GM19240 (cell line): ENCODE results near the gene SLC9A9.

Experiments used
- DNase-seq: peaks from one replicate; pipeline ENCODE4 v3.0.0; 2011; ENCODE audit warnings: low spot score; ENCODE audit not compliant: insufficient read length

The SLC9A9 gene

DNA sequence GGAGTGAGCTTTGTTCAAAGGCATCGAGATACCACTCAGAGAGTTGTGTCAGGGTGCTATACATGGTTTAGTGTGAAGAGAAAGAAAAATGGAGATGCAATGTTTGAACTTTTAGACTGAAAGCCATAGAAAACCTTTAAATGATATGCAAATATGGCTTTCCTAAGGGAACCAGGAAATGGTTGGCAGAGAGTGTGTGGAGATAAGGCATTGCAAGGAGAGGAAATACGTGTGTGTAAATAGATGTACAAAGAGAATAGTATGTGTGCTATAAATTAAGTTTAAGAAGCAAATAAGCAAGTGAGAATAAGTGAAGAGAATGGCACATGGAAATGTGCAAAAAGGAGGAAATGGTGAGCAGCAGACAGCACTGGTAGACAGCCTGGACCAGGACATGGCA lies 198.1 kb downstream of the SLC9A9 start:
- DNase-seq: no peak

DNA sequence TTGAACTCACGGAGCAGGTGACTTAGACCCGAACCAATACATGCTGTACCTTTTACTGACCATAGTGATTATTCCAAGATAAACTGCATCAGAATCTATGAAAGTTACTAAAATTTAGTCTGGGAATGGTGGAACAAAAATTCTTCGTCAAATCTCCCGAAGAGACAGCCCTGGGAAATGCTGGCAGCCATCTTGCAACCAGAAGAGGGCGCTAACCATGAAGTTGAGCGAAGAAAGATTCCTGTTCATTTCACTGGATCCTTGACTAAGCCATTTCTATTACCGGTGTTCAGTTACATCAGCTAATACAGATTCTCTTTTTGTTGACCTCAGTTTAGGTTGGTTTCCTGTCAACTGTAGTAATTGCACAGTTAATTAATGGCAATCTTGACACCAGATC lies 199.6 kb downstream of the SLC9A9 start:
- no peak for DNase-seq

DNA sequence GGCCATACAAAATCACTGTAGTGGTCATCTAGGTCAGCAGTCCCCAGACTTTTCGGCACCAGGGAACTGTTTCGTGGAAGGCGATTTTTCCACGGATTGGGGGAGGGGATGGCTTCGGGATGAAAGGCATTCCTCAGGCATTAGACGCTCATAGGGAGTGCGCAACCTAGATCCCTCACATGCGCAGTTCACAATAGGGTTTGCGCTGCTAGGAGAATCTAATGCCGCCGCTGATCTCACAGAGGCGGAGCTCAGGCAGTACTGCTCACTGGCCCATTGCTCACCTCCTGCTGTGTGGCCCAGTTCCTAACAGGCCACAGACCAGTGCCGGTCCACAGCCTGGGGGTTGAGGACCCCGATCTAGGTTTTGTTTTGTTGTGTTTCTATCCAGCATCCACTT lies 200.1 kb downstream of the SLC9A9 start:
- DNase-seq: no peak

DNA sequence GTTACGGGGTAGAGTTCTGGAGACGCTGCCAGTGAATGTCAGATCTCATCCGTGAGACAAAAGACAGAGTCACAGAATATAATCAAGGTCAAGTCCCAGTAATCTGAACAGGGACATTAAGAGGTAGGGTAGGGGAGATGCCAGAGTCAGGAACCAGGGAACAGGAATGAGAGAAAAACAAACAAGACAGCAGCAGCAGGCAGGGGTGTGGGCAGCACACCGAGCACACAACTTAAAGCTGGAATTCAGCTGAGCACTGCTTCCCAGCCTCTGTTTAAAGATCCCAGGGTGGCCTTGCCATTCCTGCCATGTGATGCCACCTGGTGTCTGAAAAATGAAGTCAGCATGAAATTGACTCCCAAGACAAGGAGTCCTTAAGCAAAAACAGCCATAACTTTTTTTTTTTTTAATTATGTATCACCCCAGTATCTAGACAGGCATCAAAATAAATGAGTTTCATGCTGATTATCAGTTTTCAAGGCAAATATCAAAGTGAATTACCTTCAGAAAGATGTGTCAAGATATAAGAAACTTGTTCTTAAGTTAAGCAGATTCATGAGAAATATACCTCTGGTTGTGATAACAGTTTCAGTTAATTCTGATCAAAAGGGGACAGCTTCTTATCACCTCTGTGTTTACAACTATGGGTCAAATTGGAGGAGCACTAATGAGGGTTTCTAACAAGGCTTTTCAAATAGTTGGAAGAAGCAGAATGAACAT lies 203.7 kb downstream of the SLC9A9 start:
- peak; percentile 21 for DNase-seq

DNA sequence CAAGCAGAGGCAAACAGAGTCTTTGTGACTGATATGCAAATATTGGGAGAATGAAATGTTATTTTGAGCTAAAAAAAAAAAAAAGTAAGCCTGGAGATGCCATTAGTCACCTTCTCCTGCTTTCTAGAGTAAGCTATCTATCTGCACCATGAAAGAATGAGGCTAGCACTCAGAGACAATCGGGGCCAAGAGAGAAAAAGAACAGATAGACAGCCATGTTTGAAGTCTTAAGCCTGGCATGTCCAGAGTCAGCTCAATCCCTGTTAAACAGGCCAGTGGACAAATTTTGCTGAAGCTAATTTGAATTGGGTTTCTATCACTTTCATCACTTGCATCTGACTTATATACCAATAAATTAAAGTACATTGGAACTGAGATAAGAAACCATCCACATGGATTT lies 204.4 kb downstream of the SLC9A9 start:
- no peak for DNase-seq

DNA sequence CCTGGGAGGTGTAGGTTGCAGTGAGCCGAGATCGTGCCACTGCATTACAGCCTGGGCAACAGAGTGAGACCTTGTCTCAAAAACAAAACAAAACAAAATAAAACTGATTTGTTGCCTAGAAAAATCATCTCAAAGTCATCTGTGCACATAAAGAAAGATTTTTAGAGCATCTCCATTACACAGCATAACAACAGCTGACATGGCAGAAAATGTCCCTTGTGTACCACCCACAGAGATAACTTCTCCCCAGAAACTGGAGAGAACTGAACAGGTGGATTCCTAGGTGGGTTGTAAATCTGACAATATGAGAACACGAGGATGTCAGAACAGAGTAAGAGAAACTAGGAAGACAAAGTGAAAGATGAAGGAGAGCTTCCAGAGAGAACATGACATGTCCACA lies 207.5 kb downstream of the SLC9A9 start:
- DNase-seq: no peak

DNA sequence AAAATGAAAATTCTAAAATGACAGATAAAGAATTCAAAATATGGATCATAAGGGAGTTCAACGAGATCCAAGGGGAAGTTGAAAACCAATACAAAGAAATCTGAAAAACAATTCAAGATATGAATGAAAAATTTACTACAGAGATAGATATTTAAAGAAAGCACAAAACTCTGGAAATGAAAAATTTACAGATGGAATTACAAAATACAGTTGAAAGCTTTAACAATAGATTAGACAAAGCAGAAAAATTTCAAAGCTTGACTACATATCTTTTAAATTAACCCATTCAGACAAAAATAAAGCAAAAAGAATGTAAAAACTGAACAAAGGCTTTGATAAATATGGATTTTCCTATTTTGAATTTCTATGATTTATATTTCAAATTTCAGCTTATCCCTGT lies 211.1 kb downstream of the SLC9A9 start:
- DNase-seq: no peak

DNA sequence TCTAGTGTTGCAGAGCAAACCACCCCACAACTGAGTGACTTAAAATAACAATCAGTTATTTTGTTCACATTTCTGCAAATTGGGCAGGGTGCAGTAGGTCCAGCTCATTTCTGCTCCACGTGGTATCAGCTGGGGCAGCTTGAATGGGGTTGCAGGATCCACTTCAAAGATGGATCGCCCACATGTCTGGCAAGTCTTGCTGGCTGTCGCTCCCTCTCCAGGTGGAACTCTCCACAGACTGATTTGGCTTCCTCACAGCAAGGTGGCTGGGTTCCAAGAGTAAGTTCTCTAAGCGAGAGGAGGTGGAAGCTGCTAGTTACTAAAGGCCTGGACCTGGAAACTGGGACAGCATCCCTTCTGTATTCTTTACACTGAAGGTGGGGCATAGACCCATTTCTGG lies 213.3 kb downstream of the SLC9A9 start:
- DNase-seq: no peak

DNA sequence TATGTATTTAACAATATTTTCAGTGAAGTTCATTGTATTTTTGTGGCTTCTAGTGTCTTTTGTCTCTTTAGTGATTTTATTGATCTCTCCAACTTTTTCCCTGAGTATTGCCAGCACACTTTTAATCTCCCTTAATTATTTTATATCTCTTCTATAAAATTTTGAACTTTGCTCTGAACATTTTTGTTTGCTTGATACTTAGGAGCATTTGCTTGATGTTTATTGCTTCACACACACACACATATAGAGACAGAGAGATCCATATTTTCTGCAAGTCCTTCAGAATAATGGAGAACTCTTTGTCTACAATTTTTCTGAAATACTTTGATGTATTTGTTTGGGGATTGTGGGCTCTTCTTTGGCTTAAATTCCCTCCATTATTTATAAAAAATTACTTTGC lies 213.8 kb downstream of the SLC9A9 start:
- no peak for DNase-seq

DNA sequence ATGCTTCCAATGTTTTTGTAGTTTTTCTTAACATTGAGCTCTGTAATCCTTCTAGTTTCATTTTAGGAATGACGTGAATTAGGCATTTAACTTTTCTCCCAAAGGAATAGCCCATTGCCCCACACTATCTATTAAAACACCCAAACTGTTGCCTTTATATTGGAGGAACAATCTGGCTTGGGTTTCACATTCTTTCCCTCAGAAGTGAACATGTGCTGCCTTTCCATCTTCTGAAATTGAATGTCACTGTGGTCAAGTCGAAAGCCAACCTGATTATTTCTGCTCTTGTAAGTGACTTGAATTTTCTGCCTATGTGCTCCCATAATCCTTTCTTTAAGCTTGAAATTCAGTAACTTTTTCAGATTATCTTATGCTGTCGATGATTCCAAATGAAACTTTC lies 214.5 kb downstream of the SLC9A9 start:
- no peak for DNase-seq

DNA sequence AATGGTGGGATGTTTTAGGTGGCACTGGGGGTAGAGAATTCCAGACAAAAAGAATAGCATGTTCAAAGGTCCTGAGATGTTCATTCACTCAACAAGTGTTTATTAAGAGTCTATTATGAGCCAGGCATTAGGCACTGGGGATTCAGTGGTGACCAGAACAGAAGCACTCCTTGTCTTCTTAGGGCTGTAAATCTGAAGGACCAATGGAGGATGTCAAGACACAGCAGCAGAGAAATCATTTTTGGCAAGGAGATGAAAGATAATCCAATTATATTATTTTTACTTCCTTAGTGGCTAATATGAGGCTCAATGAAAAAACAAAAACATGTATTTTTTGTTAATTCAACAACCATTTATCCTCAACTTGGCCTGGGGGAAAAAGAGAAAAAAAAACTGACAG lies 218.5 kb downstream of the SLC9A9 start:
- DNase-seq: no peak

DNA sequence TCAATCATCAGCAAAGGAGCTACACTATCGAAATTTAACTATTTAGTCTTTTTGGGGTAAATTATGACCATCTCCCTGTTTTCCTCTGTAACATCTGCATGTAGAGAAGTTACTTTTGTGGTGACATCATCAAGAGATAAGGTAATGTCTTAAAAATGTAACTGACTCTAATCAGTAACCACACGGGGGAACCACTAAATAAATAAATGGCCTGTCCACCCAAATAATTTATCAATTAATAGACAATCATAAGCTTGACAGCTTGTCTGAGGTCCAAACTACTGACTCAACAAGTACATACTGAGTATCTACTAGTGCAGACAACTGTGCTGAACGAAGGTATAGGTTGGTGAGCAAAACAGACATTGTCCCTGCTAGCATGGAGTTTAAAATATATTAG lies 219.3 kb downstream of the SLC9A9 start:
- DNase-seq: no peak

DNA sequence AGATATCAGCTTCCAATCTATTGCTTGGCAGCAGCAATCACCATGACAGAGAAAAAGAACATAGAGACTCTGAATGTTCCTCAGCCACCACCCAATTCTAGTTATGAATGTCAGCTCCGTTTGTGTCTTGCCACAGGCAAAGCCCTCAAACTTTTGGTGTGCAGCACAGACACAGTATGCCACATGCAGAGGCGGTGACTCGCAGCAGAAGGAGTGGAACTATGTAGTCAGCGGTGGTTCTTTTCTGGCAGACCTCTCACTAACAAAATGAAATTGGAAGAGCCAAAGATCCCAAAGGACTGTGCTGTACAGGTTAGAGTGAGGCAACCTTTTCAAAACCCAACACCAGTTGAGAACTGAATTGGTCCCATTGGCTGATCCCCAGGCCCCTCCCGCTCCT lies 220.9 kb downstream of the SLC9A9 start:
- DNase-seq: no peak

DNA sequence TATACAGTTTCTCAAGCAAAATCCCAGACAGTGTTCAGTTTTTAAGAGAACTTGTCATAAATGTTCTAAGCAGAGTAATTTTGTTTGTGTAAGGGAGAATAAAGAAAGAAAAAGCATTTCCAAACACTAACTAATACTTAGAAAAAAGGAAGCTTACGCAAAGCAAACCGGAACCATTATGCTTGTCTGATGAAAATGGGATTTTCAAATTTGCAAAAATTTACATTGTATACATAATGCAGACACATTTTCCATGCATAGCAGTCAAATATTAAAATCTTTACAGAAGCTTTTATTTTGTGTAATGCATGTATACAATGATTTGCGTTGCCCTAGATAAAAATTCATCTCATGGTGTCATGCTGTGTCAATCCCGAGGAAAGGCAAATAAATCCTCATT lies 229.0 kb downstream of the SLC9A9 start:
- no peak for DNase-seq

DNA sequence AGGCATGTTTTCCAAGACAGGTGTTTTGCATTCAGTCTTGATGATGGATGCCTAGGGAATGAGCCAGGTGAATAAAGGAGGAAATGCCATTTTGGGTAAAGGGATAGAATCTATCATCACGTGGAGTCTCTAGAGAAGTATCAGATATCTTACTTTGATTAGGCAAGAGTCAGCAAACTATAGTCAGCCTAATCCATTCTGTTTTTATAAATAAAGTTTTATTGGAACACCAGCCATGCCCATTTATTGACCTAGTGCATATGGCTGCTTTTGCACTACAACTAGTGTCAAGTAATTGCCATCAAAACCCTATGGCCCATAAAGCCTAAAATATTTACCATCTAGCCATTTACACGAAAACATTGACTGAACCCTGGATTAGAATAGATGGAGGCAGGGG lies 231.2 kb downstream of the SLC9A9 start:
- DNase-seq: no peak

DNA sequence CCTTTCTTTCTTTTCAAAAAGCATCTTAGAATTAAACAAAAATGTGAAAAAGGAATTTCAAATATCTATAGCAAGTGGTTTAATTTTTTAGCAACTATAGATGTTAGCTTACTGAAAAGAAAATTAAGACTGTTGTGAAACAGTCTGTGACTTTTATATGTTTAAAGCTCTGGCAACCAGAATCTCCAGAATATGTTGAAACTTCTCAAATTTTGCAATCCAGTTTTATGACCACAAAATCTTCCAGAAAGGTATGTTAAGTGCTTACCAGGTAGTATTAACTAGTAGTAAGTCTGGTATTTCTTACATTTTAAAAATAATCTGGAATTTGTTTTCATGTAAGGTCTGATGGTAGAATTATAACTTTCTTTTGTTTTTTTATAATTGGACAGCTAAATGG lies 235.0 kb downstream of the SLC9A9 start:
- no peak for DNase-seq

DNA sequence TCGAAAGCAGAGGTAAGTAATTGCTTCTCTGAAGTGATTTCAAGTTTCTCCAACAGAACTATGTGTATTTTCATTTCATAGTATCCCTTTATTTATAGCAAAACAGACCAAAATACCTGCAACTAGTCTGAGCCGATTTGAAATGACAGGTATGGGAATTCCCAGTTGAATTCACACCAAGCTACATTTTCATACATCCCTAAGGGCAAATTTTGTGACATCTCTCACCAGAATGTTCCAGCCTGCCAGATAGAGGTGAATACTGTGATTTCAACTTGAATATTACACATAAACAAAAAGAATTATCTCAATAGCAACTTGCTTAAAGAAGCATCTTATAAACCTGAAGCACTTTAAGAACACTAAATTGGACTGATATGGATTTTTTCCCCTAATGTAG lies 235.7 kb downstream of the SLC9A9 start:
- no peak for DNase-seq

DNA sequence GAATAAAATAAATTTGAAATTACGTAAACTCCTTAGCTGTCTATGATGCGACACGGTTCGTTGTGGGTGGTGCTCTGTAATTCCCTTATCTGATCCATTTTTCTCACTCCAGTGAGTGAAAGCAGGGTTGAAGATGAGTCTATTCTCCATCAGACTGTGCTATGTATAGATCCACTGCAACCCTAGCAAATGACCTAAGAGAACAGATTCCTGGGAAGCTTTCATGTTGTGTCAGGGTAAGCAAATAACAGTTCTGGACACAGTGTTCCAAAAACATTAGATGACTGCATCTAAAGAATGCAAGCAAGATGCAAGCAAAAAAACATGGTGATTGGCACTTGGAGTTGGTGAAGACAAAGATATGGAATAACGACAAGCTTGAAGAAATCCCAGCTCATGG lies 239.3 kb downstream of the SLC9A9 start:
- DNase-seq: no peak

DNA sequence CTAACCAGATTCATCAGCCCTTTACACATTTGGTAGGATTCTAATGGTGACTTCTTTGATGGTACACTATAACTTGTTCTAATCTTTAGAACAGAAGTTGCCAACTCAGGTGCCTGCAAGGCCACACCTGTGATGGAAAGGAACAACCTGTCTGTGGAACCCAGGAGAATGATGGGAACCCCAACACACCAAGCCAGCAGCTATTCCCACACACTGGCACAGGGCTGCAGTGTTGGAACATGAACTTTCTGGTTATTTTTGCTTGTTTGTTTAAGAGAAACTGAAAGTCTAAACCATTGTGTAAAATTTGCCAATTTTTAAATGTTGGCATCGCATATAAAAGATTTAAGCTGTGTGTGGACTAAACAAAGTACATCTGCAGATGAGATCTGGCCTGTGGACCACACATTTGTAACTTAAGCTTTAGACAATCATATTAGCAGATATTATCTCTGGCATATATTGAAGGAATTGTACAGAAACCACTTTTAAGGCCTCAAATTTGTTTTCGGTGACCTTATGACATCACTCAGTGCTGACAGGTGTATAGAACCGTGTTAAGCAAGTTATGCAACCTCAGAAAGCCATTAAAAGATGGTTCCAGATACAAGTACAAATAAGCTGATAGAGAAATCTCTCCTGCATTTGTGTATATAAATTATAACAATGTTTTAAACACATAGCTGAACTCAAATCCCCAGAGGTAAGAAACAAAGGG lies 242.9 kb downstream of the SLC9A9 start:
- DNase-seq: no peak

DNA sequence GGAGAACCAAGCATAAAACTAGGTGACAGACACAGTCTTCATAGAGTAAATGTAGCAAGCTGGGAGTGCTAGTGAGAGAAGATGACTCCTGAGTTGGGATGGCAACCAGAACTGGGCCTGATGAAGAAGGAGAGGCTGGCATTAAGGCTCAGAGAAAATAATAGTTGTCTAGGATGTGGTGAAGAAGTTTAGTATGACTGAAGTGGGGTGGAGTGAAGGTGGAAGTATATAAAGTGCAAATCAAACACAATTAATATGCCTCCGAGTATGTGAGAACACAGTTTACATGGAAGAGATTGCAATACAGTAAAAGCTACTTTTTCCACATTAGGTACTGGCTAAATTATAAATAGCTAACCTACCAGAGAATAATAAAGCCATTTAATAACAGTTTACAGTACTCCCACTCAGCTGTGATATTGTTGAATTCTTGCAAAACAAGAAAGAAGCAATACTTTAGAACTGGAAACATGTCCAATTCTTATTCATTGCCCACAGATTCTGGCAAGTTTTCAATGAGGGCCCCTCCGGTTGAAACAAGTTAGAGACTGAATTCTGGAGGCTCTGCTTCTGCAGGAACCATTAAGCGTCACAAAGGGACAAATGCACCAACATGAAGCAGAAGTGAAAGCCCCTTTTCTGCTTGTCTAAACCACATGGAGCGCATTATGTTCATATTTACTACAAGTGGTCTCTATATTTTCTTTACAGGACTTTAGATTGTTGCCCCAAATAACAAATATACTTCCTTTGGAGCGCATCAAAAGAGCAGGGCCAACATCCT lies 243.7 kb downstream of the SLC9A9 start:
- DNase-seq: no peak

DNA sequence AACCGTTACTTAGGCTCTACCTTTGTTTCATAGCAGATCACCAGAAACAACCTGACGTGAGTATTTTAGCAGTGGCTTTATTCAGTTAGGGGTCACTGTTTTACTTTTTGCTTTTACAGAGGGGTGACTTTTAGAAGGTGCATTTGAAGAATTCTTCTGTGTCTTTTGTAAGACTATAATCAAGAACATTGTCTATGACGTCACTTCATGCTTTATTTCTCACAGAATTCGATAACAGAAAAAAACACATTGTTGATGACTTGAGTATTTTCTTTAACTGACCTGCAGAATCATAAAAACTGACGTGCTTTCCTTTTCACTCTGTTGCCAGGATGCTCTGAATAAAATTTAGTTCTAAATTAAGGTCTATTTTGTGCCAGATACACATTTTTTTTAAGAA lies 244.5 kb downstream of the SLC9A9 start:
- no peak for DNase-seq

DNA sequence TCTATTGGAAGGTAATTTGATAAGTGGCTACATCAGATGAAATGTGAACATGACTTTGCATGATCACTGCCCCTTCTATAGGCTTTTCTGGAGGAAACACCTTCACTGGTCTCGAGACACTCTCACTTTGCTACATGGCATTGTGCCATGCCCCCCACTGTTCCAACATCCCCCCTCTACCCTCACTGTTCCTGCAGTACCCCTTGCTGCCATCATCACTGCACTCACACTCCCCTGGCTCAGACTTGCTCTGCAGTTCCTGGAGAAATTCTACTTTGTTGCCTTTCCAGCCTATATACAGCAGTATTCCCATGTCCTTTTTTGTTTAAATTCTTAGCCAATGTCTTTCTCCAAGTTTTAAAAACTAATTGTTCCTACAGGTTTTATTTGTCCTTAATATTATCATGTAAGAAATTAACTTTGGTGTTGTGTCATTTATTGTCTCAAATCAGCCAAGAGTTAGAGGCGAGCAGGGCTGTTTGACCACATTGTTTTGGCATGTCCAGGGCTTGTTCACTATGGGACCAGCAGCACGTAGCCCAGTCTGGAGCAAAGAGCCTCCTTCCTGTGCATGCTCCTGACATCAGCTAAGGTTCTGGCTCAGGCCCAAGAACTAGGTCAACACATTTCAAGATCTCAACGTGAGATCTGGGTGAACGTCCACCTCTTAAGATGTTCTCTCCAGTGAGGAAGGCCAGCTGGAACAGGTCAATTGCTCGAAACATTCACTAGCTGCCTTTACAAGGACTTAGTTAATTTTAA lies 246.4 kb downstream of the SLC9A9 start:
- DNase-seq: no peak
